Nephron progenitor cell (in vitro differentiated cells): ENCODE measurements around the gene WNK4.

Source experiments
- DNase-seq: peaks from one replicate; pipeline ENCODE4 v3.0.0; 2021
- H3K27ac Mint-ChIP-seq: 2 replicates; pipeline ENCODE4 v1.8.0; 2021; ENCODE audit warnings: mild to moderate bottlenecking, moderate library complexity, mixed read lengths
- H3K27me3 Mint-ChIP-seq: 2 replicates; pipeline ENCODE4 v1.8.0; 2021; ENCODE audit warnings: mild to moderate bottlenecking, low read depth, mixed read lengths; ENCODE audit not compliant: poor library complexity
- H3K36me3 Mint-ChIP-seq: 2 replicates; pipeline ENCODE4 v1.8.0; 2021; ENCODE audit warnings: low read depth, mixed read lengths
- H3K4me1 Mint-ChIP-seq: 2 replicates; pipeline ENCODE4 v1.8.0; 2021; ENCODE audit warnings: mixed read lengths
- H3K4me3 Mint-ChIP-seq: 2 replicates; pipeline ENCODE4 v1.8.0; 2021; ENCODE audit warnings: mild to moderate bottlenecking, moderate library complexity, mixed read lengths
- H3K9me3 Mint-ChIP-seq: 2 replicates; pipeline ENCODE4 v1.8.0; 2021; ENCODE audit warnings: mild to moderate bottlenecking, moderate library complexity, mixed read lengths
- TF ChIP-seq, protein P1 (sequence below): fragments of 200-600 bp; sonication (generic); IDR thresholded peaks from 2 replicates; pipeline ENCODE4 v1.5.0; 2021; ENCODE audit warnings: antibody characterized with exemption

WNK4 gene

DNA sequence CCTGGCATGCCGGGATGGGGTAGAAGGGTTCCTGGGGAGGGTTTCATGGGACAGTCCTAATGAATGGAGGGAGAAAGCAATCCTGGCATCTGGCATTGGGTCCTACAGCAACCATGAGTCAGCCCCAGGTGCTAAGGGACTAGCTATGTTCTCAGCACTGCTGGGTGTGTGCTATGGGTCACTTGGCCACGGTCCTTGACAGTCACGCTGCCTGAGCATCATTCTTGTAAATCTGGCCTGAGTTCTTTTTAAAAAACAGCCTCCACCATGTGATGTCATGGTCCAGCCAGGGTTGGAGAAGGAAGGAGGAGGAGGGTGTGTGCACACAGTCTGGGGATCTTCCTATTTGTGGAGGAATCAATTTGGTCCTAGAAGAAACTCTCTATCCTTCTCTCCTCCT is 25.6 kb upstream of the WNK4 start:
- Mint-ChIP-seq H3K4me3 (no peak overlapping the region), H3K36me3 (no peaks in the 10 kb centered on the region), H3K4me1 (peaks cover 27% of the 10 kb centered on the region), H3K9me3 (no peaks in the 10 kb centered on the region), H3K27me3 (peaks cover 66% of the 10 kb centered on the region), H3K27ac (no peak overlapping the region)
- TF ChIP-seq, protein P1, sequence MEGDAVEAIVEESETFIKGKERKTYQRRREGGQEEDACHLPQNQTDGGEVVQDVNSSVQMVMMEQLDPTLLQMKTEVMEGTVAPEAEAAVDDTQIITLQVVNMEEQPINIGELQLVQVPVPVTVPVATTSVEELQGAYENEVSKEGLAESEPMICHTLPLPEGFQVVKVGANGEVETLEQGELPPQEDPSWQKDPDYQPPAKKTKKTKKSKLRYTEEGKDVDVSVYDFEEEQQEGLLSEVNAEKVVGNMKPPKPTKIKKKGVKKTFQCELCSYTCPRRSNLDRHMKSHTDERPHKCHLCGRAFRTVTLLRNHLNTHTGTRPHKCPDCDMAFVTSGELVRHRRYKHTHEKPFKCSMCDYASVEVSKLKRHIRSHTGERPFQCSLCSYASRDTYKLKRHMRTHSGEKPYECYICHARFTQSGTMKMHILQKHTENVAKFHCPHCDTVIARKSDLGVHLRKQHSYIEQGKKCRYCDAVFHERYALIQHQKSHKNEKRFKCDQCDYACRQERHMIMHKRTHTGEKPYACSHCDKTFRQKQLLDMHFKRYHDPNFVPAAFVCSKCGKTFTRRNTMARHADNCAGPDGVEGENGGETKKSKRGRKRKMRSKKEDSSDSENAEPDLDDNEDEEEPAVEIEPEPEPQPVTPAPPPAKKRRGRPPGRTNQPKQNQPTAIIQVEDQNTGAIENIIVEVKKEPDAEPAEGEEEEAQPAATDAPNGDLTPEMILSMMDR, result no peak
- no peak for DNase-seq

DNA sequence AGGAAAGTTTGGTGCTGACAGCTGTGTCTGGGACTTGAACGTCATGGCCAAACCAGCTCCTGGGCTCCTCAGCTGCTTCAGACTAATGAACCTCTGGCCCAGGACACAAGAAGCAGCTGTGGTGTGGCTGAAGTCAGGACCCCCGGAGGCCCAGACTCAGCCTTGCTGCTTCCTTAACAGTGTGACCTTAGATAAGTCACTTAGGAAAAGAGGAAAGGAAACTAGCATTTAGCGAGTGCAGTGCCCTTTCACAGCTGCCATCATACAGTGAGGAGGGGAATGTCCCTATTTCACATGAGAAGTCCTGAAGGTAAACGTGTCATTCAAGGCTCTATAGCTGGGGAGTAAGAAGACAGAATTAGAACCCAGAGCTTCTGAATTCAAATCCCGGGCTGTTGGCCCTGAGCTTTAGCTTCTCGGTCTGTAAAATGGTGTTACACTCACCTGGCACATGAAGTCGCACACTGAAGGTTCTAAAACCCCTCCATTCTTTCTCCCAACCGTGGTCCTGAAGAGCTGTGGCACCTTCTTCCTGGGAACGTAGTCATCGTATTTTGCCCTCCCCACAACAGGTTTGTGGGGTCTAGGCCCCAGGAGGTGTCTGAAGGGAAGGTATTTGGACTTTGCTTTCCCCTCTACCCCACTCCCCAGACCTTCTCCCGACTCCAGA is 20.3 kb upstream of the WNK4 start:
- Mint-ChIP-seq H3K36me3 (no peaks in the 10 kb centered on the region), H3K9me3 (no peaks in the 10 kb centered on the region), H3K4me1 (peaks cover 38% of the 10 kb centered on the region), H3K27me3 (peaks cover 58% of the 10 kb centered on the region), H3K27ac (no peak overlapping the region), H3K4me3 (peak overlapping the region; percentile 72)
- DNase-seq, result no peak
- TF ChIP-seq, protein P1, result no peak

DNA sequence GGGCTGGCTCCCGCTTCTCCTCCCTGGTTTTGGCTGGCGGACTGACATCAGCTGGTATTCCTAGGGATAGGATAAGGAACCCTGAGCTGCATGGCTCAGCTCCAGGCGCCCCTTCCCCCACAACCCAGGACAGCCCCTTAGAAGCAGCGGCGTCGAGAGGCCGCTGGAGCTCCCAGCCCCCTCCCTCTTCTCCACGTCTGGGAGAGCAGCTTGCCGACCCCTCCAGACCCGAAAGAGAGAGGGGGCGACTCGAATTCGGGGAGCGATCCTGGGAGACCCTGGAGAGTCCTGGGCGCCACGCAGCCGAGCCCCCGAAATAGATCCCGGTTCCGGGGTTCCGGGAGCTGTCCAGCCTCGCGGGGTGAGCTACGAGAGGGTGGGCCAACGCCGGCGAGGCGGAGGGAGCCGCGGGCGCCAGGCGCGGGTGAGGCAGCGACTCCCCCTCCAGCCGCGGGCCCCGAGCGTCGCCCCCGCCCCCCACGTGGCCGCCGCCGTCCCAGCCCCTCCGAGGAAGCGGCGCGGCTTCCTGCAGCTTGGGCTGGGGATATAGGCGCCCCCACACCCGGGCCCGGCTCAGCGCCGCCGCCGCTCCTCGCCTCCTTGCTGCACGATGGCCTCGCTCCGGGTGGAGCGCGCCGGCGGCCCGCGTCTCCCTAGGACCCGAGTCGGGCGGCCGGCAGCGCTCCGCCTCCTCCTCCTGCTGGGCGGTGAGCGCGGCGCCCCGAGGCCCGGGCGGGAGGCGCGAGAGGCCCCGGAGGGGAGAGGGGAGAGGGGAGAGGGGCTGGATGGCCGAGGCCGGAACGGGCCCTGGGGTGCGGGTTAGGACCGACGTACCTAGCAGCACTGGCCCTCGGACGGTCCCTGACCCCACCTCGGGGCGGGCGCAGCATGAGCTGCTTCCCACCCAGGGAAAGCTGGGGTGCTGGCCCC is 19.5 kb upstream of the WNK4 start, which contains the start of gene RAMP2:
Gene RAMP2 (plus strand): TSS at position 576 of the 930 bp plus-strand sequence. CDS start 35 bp downstream, at position 611.
- TF ChIP-seq, protein P1, result no peak
- H3K27ac Mint-ChIP-seq, result no peak within 1 kb of the TSS

DNA sequence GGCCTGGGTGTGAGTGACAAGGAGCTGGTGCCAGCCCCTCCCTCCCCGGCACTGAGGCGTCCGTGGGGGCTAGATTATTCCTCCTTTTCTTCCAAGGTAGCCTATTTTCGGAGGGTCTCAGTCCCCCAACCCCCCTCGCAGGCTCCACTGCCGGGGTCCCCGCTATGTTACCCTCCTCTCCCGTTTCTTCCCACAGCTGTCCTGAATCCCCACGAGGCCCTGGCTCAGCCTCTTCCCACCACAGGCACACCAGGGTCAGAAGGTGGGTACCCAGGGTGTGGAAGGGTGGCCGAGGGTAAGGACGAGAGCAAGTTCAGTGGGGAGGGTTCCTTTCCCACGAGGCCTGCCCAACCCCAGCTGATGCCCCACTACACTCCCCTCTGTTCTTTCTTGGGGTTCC is 18.8 kb upstream of the WNK4 start:
- Mint-ChIP-seq H3K4me1 (peaks cover 38% of the 10 kb centered on the region), H3K9me3 (no peaks in the 10 kb centered on the region), H3K36me3 (no peaks in the 10 kb centered on the region), H3K27ac (no peak overlapping the region), H3K4me3 (peak overlapping the region; percentile 71), H3K27me3 (peaks cover 57% of the 10 kb centered on the region)
- TF ChIP-seq, protein P1, result no peak
- DNase-seq, result no peak

More for the DNA sequence above, 19.5 kb upstream of the WNK4 start, which contains the start of gene RAMP2:
- Mint-ChIP-seq H3K9me3 (no peaks in the 10 kb centered on the region), H3K4me1 (peaks cover 38% of the 10 kb centered on the region), H3K27me3 (peaks cover 58% of the 10 kb centered on the region), H3K36me3 (no peaks in the 10 kb centered on the region), H3K4me3 (peak within 1 kb of the TSS; percentile 72)
- DNase-seq, result peak; percentile 70

DNA sequence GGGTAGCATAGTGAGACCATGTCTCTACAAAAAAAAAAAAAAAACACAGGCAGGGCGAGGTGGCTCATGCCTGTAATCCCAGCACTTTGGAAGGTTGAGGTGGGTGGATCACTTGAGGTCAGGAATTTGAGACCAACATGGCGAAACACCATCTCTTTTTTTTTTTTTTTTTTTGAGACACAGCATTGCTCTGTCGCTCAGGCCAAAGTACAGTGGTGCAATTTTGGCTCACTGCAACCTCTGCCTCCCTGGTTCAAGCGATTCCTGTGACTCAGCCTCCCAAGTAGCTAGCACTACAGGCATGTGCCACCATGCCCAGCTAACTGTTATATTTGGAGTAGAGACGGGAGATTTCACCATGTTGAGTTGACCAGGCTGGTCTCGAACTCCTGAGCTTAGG is 14.3 kb upstream of the WNK4 start:
- Mint-ChIP-seq H3K27ac (no peak overlapping the region), H3K4me1 (peaks cover 40% of the 10 kb centered on the region)

More for the DNA sequence above, 14.3 kb upstream of the WNK4 start:
- no peaks in the 10 kb centered on the region for H3K36me3 Mint-ChIP-seq
- no peaks in the 10 kb centered on the region for H3K9me3 Mint-ChIP-seq
- H3K4me3 Mint-ChIP-seq, result no peak overlapping the region
- no peak for DNase-seq
- peaks cover 37% of the 10 kb centered on the region for H3K27me3 Mint-ChIP-seq
- TF ChIP-seq, protein P1, result no peak
